IPS-15b (cell line): ENCODE results near the gene TMCC2.
"Not testable (repeated sequence)": the region's sequence is repeated elsewhere in the genome, so short reads cannot be mapped to it uniquely, and the experiment has no call there.

Source experiments
- H3K27me3 ChIP-seq: one replicate; pipeline ENCODE4 v1.6.1; 2013; ENCODE audit warnings: low read length; ENCODE audit not compliant: control insufficient read depth, insufficient read depth
- H3K36me3 ChIP-seq: one replicate; pipeline ENCODE4 v1.6.1; 2013; ENCODE audit warnings: low read length; ENCODE audit not compliant: control insufficient read depth, insufficient read depth
- H3K4me1 ChIP-seq: one replicate; pipeline ENCODE4 v1.6.1; 2013; ENCODE audit warnings: mild to moderate bottlenecking, low read length; ENCODE audit not compliant: control insufficient read depth, insufficient read depth
- H3K4me3 ChIP-seq: one replicate; pipeline ENCODE4 v1.5.1; 2013; ENCODE audit warnings: low read depth, low read length
- H3K9ac ChIP-seq: one replicate; pipeline ENCODE4 v1.6.1; 2013; ENCODE audit warnings: low read depth, mild to moderate bottlenecking, low read length
- H3K9me3 ChIP-seq: one replicate; pipeline ENCODE4 v1.6.1; 2013; ENCODE audit warnings: mild to moderate bottlenecking, low read length; ENCODE audit not compliant: control insufficient read depth, insufficient read depth

TMCC2 gene

DNA sequence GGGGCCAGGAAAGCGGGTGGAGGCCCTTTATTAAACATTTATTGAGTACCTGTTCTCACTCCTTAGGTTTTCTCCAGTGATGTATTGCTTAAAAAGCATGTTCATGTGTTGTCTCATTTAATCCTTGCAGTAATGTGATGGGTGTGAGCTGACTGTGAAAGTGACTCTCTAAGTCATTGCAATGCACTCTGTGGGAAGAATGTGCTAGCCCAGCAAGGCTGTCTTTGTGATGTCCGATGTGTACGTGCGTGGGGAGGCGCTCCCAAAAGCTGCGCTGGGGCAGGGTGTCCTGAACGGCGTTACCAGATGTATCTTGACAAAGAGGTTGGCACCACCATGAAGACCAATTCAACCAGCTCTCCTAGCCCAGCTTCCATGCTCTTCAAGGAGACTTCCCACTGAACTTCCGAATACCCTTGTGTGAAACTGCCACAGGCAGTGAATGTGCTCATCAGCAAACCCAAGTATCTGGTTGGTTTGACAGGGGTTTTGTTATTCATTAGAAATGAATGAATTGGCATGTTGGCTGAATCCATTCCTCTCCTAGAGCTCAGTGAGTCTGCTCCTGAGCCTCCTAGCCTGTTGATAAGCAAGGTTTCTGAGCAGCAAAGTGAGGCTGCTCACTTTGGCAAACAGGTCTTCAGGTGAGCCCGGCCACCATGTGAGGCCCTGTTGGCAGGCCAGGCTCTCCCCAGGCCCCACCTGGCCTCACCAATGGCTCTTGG is 65.8 kb downstream of the TMCC2 start:
- Histone ChIP-seq H3K4me3 (no peak overlapping the region), H3K36me3 (no peaks in the 10 kb centered on the region), H3K9ac (peak overlapping the region; percentile 5), H3K27me3 (no peaks in the 10 kb centered on the region), H3K4me1 (peaks cover 30% of the 10 kb centered on the region), H3K9me3 (no peaks in the 10 kb centered on the region)

- H3K36me3 ChIP-seq, result no peaks in the 10 kb centered on the region
- H3K9me3 ChIP-seq, result no peaks in the 10 kb centered on the region
- H3K4me1 ChIP-seq, result peaks cover 35% of the 10 kb centered on the region
- H3K4me3 ChIP-seq, result peak overlapping the region; percentile 9
- no peaks in the 10 kb centered on the region for H3K27me3 ChIP-seq
- peak overlapping the region; percentile 75 for H3K9ac ChIP-seq
Measured at GRCh38 chr1:205294175-205294917, 66.6 kb downstream of the TMCC2 start.

GRCh38 chr1:205294934-205295333 is 67.2 kb downstream of the TMCC2 start:
- H3K4me1 ChIP-seq, result peaks cover 36% of the 10 kb centered on the region

GRCh38 chr1:205296154-205296553 is 68.4 kb downstream of the TMCC2 start:
- Histone ChIP-seq H3K4me1 (peaks cover 46% of the 10 kb centered on the region), H3K9ac (no peak overlapping the region), H3K4me3 (no peak overlapping the region), H3K9me3 (no peaks in the 10 kb centered on the region), H3K27me3 (no peaks in the 10 kb centered on the region), H3K36me3 (no peaks in the 10 kb centered on the region)

More at GRCh38 chr1:205294934-205295333, 67.2 kb downstream of the TMCC2 start:
- Histone ChIP-seq H3K9me3 (no peaks in the 10 kb centered on the region), H3K36me3 (no peaks in the 10 kb centered on the region), H3K4me3 (peak overlapping the region; percentile 9), H3K9ac (peak overlapping the region; percentile 75), H3K27me3 (no peaks in the 10 kb centered on the region)

GRCh38 chr1:205297546-205298177 is 69.9 kb downstream of the TMCC2 start:
- H3K9me3 ChIP-seq, H3K9ac ChIP-seq, H3K27me3 ChIP-seq, H3K4me3 ChIP-seq, H3K36me3 ChIP-seq: not testable (repeated sequence)
- H3K4me1 ChIP-seq, result peaks cover 54% of the 10 kb centered on the region

GRCh38 chr1:205298191-205298994 is 70.6 kb downstream of the TMCC2 start:
- H3K27me3 ChIP-seq, result no peaks in the 10 kb centered on the region
- H3K36me3 ChIP-seq, result peaks cover 7% of the 10 kb centered on the region
- H3K9ac ChIP-seq, result no peak overlapping the region
- H3K9me3 ChIP-seq, result no peaks in the 10 kb centered on the region
- H3K4me3 ChIP-seq, result no peak overlapping the region
- H3K4me1 ChIP-seq, result peaks cover 59% of the 10 kb centered on the region

DNA sequence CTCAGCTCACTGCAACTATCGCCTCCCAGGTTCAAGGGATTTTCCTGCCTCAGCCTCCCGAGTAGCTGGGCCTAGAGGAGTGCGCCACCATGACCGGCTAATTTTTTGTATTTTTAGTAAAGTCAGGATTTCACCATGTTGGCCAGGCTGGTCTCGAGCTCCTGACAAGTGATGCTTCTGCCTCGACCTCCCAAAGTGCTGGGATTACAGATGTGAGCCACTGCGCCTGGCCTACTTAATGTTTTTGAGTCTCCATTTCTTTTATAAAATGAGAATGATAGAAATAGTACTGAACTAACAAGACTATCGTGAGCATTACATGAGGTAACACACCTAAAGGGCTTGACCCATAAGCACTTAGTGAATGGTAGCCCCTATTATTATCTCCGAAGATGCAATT is 72.4 kb downstream of the TMCC2 start:
- H3K9ac ChIP-seq, result no peak overlapping the region
- peaks cover 24% of the 10 kb centered on the region for H3K36me3 ChIP-seq
- no peak overlapping the region for H3K4me3 ChIP-seq
- H3K4me1 ChIP-seq, result peaks cover 42% of the 10 kb centered on the region
- H3K9me3 ChIP-seq, result no peaks in the 10 kb centered on the region
- H3K27me3 ChIP-seq, result no peaks in the 10 kb centered on the region

GRCh38 chr1:205301205-205301821 is 73.6 kb downstream of the TMCC2 start:
- Histone ChIP-seq H3K4me3 (peak overlapping the region; percentile 27), H3K4me1 (peaks cover 35% of the 10 kb centered on the region), H3K9ac (peak overlapping the region; percentile 67), H3K9me3 (no peaks in the 10 kb centered on the region), H3K27me3 (no peaks in the 10 kb centered on the region), H3K36me3 (peaks cover 34% of the 10 kb centered on the region)

- Histone ChIP-seq H3K27me3 (no peaks in the 10 kb centered on the region), H3K36me3 (peaks cover 41% of the 10 kb centered on the region), H3K9ac (peak overlapping the region; percentile 58), H3K4me1 (peaks cover 35% of the 10 kb centered on the region), H3K4me3 (no peak overlapping the region), H3K9me3 (no peaks in the 10 kb centered on the region)
Measured at GRCh38 chr1:205301842-205302588, 74.3 kb downstream of the TMCC2 start.

GRCh38 chr1:205303247-205303888 is 75.6 kb downstream of the TMCC2 start:
- Histone ChIP-seq H3K27me3 (no peaks in the 10 kb centered on the region), H3K9me3 (no peaks in the 10 kb centered on the region), H3K4me3 (no peak overlapping the region), H3K9ac (peak overlapping the region; percentile 30), H3K36me3 (peaks cover 55% of the 10 kb centered on the region), H3K4me1 (peaks cover 32% of the 10 kb centered on the region)
